ENCODE data around the gene USP6NL. TPM values are rescaled to one million over a fixed set of nuclear protein-coding genes. Genes with fewer than 3 reads are reported as not detected.

The USP6NL gene
- total RNA-seq, 1 experiment from 2014 or later, result 22.1 TPM

GRCh38 chr10:11444155-11444530 lies 167.3 kb downstream of the USP6NL start:
- no TSS peak for BruUV-seq (replicated peaks)
- Histone ChIP-seq H3F3A (ENCODE audit: insufficient read depth, low read depth) (no peaks in the 10 kb centered on the region), H3K79me2 (ENCODE audit: low read depth) (no peaks in the 10 kb centered on the region), H3K27ac (no peak overlapping the region), H2AFZ (no peak overlapping the region), H3K9me2 (ENCODE audit: insufficient read depth) (no peaks in the 10 kb centered on the region), H4K20me1 (ENCODE audit: insufficient read depth) (no peaks in the 10 kb centered on the region), H3K9me3 (ENCODE audit: insufficient read depth, low read depth) (no peaks in the 10 kb centered on the region), H3K4me2 (no peak overlapping the region), H3K36me3 (ENCODE audit: low read depth) (no peaks in the 10 kb centered on the region), H3K27me3 (ENCODE audit: insufficient read depth, low read depth) (peaks cover 47% of the 10 kb centered on the region; the same call in 1 of the 2 replicates), H3K4me1 (replicated peaks; ENCODE audit: insufficient read depth) (no peaks in the 10 kb centered on the region), H3K4me3 (no peak overlapping the region)
- ChIA-PET CTCF (no interaction called here), POLR2A (ENCODE audit: unreplicated experiment) (no interaction called here)
- TF ChIP-seq CTCF (conservative IDR thresholded peaks at IDR 0.05), result no peak
- no peak for TF ChIP-seq EZH2 (IDR thresholded peaks at IDR 0.05; ENCODE audit: low read depth)
- intact Hi-C loops (cut with micrococcal nuclease; ENCODE audit: unreplicated experiment), result no loop called here
- DNase-seq, result no peak

GRCh38 chr10:11443468-11444154 lies 167.8 kb downstream of the USP6NL start:
- no peak overlapping the region for H3K27ac ChIP-seq
- H3K79me2 ChIP-seq (ENCODE audit: low read depth), result no peaks in the 10 kb centered on the region
- H3K9me2 ChIP-seq (ENCODE audit: insufficient read depth), result no peaks in the 10 kb centered on the region
- H3K4me2 ChIP-seq, result no peak overlapping the region
- no peak for DNase-seq
- no peaks in the 10 kb centered on the region for H3F3A ChIP-seq (ENCODE audit: insufficient read depth, low read depth)
- TF ChIP-seq CTCF (conservative IDR thresholded peaks at IDR 0.05) (no peak), EZH2 (IDR thresholded peaks at IDR 0.05; ENCODE audit: low read depth) (no peak)
- H3K36me3 ChIP-seq (ENCODE audit: low read depth), result no peaks in the 10 kb centered on the region
- no TSS peak for BruUV-seq (replicated peaks)
- no peaks in the 10 kb centered on the region for H3K9me3 ChIP-seq (ENCODE audit: insufficient read depth, low read depth)
- H3K27me3 ChIP-seq (ENCODE audit: insufficient read depth, low read depth), result peaks cover 47% of the 10 kb centered on the region; the same call in 1 of the 2 replicates
- no peaks in the 10 kb centered on the region for H3K4me1 ChIP-seq (replicated peaks; ENCODE audit: insufficient read depth)
- intact Hi-C loops (cut with micrococcal nuclease; ENCODE audit: unreplicated experiment), result no loop called here
- CTCF ChIA-PET, result no interaction called here
- POLR2A ChIA-PET (ENCODE audit: unreplicated experiment), result no interaction called here
- no peak overlapping the region for H3K4me3 ChIP-seq
- H2AFZ ChIP-seq, result no peak overlapping the region
- H4K20me1 ChIP-seq (ENCODE audit: insufficient read depth), result no peaks in the 10 kb centered on the region

GRCh38 chr10:11442001-11442773 lies 169.3 kb downstream of the USP6NL start:
- no peak overlapping the region for H3K4me3 ChIP-seq
- intact Hi-C loops (cut with micrococcal nuclease; ENCODE audit: unreplicated experiment), result no loop called here
- BruUV-seq (replicated peaks), result no TSS peak
- no peak overlapping the region for H3K4me2 ChIP-seq
- no peaks in the 10 kb centered on the region for H3K9me2 ChIP-seq (ENCODE audit: insufficient read depth)
- H3K4me1 ChIP-seq (replicated peaks; ENCODE audit: insufficient read depth), result no peaks in the 10 kb centered on the region
- ChIA-PET CTCF (no interaction called here), POLR2A (ENCODE audit: unreplicated experiment) (no interaction called here)
- no peak overlapping the region for H2AFZ ChIP-seq
- no peak overlapping the region for H3K27ac ChIP-seq
- H3F3A ChIP-seq (ENCODE audit: insufficient read depth, low read depth), result no peaks in the 10 kb centered on the region
- peaks cover 49% of the 10 kb centered on the region; the same call in 1 of the 2 replicates for H3K27me3 ChIP-seq (ENCODE audit: insufficient read depth, low read depth)
- no peak for TF ChIP-seq CTCF (conservative IDR thresholded peaks at IDR 0.05)
- no peak for TF ChIP-seq EZH2 (IDR thresholded peaks at IDR 0.05; ENCODE audit: low read depth)
- no peaks in the 10 kb centered on the region for H4K20me1 ChIP-seq (ENCODE audit: insufficient read depth)
- no peaks in the 10 kb centered on the region for H3K79me2 ChIP-seq (ENCODE audit: low read depth)
- no peaks in the 10 kb centered on the region for H3K36me3 ChIP-seq (ENCODE audit: low read depth)
- no peaks in the 10 kb centered on the region for H3K9me3 ChIP-seq (ENCODE audit: insufficient read depth, low read depth)
- no peak for DNase-seq
